Measurements from ENCODE around the gene STK17B.

STK17B gene

GRCh38 chr2:196137271-196137670 lies 34.1 kb downstream of the STK17B start:
- in situ Hi-C loops (cut with HindIII; ENCODE audit: low pct_ligation_motif_present, low sequenced_read_pairs): no loop called here
- DNase-seq: no peak
- H3K27ac ChIP-seq: no peak overlapping the region

DNA sequence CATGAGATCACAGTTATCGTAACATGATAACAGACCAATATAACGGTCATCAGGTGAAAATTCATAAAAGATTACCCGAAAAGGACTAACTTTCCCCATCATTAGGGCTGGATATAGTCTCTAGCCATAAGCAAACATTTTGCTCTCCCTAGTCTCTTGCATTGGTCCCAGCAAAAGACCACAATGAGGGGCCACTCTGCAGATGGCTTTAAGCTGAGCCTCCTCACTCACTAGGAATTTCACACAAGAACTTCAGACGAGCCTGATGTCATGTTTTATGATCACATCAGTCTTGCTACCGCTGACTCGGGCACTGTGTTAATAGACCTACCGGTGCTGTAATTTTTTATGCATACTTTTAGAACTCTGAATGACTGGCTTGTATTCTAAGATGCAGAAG lies 35.2 kb downstream of the STK17B start:
- TF ChIP-seq, protein P1, sequence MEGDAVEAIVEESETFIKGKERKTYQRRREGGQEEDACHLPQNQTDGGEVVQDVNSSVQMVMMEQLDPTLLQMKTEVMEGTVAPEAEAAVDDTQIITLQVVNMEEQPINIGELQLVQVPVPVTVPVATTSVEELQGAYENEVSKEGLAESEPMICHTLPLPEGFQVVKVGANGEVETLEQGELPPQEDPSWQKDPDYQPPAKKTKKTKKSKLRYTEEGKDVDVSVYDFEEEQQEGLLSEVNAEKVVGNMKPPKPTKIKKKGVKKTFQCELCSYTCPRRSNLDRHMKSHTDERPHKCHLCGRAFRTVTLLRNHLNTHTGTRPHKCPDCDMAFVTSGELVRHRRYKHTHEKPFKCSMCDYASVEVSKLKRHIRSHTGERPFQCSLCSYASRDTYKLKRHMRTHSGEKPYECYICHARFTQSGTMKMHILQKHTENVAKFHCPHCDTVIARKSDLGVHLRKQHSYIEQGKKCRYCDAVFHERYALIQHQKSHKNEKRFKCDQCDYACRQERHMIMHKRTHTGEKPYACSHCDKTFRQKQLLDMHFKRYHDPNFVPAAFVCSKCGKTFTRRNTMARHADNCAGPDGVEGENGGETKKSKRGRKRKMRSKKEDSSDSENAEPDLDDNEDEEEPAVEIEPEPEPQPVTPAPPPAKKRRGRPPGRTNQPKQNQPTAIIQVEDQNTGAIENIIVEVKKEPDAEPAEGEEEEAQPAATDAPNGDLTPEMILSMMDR (IDR thresholded peaks at IDR 0.05; ENCODE audit: low read depth, low read length, missing control alignments): no peak
- H3K4me3 ChIP-seq (ENCODE audit: low read depth, low read length): no peak overlapping the region
- DNase-seq: no peak
- no peaks in the 10 kb centered on the region for H3K27me3 ChIP-seq (replicated peaks)
- H3K36me3 ChIP-seq (replicated peaks): peaks cover 52% of the 10 kb centered on the region
- no peak overlapping the region for H3K27ac ChIP-seq
- in situ Hi-C loops (cut with HindIII; ENCODE audit: low pct_ligation_motif_present, low sequenced_read_pairs): no loop called here

More at GRCh38 chr2:196137271-196137670, 34.1 kb downstream of the STK17B start:
- H3K27me3 ChIP-seq (replicated peaks): no peaks in the 10 kb centered on the region
- peaks cover 59% of the 10 kb centered on the region for H3K36me3 ChIP-seq (replicated peaks)
- TF ChIP-seq, protein P1 (IDR thresholded peaks at IDR 0.05; ENCODE audit: low read depth, low read length, missing control alignments): no peak
- H3K4me3 ChIP-seq (ENCODE audit: low read depth, low read length): no peak overlapping the region

DNA sequence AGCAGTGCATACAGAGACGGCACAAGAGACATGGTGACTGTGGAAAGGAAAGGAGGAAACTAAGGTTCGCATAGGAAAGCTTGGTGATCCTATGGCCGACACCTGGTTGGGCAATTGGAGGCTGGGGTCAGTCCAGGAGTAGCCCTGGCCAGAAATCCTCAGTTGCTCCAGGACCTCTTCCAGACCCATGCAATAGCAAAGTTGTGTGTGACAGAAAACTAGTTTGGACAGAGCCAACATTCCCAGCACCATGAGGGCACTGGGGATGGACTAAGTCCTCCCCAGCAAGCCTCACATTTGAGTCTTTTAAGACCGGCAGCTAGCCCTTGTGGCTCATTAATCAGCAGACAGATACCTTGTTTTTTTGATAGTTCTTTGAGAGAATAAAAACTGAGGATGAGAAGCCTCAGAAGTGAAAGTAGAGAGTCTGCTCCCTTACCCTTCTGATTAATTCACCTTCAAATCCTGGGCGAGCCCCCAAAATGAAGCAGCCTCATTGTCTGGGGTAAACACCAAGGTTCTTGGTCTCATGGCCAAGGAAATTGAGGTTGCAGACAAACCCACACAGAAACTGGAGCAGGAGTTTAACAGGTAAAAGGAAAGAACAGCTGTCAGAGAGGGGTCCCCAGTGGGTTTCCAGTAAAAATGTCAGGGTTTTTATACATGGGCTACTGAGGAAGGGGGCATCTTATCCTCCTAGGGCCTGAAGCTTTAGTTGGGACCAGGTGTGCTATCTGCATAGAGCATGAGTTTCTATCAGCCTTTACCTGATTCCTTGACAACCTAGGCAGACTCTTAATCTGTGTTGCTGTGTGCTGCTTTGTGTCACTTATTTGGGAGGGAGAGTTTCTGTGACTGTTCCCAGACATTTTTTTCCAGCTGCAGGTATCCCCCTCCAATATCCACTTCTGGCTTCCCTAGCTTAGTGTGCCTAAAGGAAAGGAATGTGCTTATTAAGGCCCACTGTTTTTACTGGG lies 39.1 kb downstream of the STK17B start:
- peaks cover 28% of the 10 kb centered on the region for H3K36me3 ChIP-seq (replicated peaks)
- no peak overlapping the region for H3K4me3 ChIP-seq (ENCODE audit: low read depth, low read length)
- no peaks in the 10 kb centered on the region for H3K27me3 ChIP-seq (replicated peaks)
- in situ Hi-C loops (cut with HindIII; ENCODE audit: low pct_ligation_motif_present, low sequenced_read_pairs): no loop called here
- TF ChIP-seq, protein P1 (IDR thresholded peaks at IDR 0.05; ENCODE audit: low read depth, low read length, missing control alignments): no peak
- no peak overlapping the region for H3K27ac ChIP-seq
- DNase-seq: no peak

GRCh38 chr2:196131384-196131937 lies 39.9 kb downstream of the STK17B start:
- H3K36me3 ChIP-seq (replicated peaks): peaks cover 20% of the 10 kb centered on the region
- H3K4me3 ChIP-seq (ENCODE audit: low read depth, low read length): no peak overlapping the region
- no peak overlapping the region for H3K27ac ChIP-seq
- DNase-seq: peak; percentile 47
- TF ChIP-seq, protein P1 (IDR thresholded peaks at IDR 0.05; ENCODE audit: low read depth, low read length, missing control alignments): peak; percentile 66
- in situ Hi-C loops (cut with HindIII; ENCODE audit: low pct_ligation_motif_present, low sequenced_read_pairs): no loop called here
- no peaks in the 10 kb centered on the region for H3K27me3 ChIP-seq (replicated peaks)

- no peak for DNase-seq
- H3K36me3 ChIP-seq (replicated peaks): peaks cover 12% of the 10 kb centered on the region
- TF ChIP-seq, protein P1 (IDR thresholded peaks at IDR 0.05; ENCODE audit: low read depth, low read length, missing control alignments): no peak
- no peak overlapping the region for H3K4me3 ChIP-seq (ENCODE audit: low read depth, low read length)
- no peaks in the 10 kb centered on the region for H3K27me3 ChIP-seq (replicated peaks)
- H3K27ac ChIP-seq: no peak overlapping the region
- in situ Hi-C loops (cut with HindIII; ENCODE audit: low pct_ligation_motif_present, low sequenced_read_pairs): no loop called here
Observed at GRCh38 chr2:196130039-196130825, 41.1 kb downstream of the STK17B start.
